NCI-H1105 (cell line): Measurements from ENCODE around the gene GRAMD1B.
A peak's percentile ranks its signal among the peaks of the same experiment; 100 is the strongest.

Experiments
- DNase-seq: peaks from one replicate; lab custom pipeline; 2025; lab: John Stamatoyannopoulos, UW

GRAMD1B gene

DNA sequence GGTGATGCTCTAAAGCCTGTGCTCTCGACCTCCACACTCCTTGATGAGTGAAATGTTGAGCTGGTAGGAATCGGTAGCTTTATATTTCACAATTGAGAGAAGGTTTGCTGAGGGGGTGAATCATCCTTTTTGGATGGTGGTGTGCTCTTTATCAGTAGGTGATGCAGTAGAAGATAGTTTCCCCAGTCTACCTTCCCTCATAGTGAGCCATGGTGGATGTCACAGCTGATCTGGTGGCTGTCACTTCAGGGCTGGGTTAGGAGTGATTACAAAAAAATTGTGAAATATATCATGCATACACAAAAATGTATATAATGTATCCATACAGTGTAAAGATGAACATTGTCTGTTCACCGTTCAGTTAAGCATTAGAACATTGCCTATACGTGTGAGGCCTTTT, 105.3 kb downstream of the GRAMD1B start:
- no peak for DNase-seq

DNA sequence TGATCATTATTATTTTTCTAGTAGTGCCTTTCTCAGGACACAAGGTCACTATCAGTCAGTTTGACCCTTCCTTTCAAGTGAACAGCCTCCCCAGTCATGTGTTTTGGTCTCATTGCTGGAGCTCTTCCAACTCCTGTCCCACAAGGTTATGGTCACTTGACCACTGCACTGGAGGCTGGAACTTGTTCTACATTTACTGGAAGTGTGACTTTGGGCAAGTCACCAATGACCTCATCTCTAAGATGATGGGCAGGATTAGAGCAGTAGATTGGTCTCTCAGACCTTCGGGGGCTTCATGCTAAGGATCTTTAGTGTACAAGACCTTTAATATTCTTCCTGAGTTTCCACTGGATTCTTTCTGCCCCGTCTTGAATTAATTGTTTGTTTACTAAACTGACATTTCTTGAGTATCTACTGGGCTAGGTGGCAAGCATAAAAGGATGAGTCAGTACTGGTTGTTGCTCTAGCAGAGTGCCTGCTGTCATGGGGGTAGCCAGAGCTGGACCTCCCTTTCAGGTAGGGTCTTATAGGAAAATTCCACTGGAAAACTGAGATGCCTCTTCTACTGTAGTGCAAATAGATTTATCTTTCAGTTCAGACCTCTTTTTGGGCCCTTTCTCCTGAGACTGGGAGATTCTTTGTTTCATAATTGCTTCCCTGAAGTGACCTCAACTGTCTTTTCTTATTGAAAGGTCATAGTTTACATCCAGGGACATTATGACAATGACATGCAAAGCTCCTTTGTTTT, 106.8 kb downstream of the GRAMD1B start:
- DNase-seq, result no peak

DNA sequence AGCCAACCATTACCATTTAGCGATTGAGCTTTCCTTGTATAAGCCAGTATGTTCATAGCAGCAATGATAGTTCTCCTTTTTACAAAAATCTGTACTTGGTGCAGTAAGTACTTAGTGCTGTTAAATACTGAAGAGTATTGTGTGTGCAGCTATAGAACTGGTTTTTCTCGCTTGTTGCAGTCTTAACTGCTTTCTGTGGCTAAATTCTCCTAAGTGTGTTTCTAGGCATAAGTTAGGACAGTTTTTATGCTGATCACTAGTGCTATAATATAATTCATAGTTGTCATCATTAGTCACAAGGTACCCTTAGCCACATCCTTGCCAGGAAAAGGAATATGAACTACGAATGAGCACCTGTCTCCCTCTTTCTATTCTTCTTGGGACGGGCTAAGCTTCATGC, 107.7 kb downstream of the GRAMD1B start:
- DNase-seq, result no peak

DNA sequence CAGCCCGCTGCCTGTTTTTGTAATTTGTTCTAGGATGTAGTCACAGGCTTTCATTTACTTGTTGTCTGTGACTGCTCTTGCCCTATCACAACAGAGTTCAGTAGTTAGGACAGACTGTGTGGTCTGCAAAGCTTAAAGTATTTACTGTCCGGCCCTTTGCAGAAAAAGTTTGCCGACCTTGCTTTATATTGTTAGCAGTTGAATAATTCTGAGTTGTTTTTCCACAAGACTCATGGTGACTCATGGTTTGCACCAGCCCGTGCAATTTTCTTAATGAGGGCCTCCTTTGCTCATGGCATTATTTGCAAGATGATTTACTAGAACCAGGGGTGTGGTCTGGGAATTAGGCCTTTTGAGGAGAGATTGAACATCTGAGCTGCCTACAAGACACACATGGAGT, 113.7 kb downstream of the GRAMD1B start:
- DNase-seq, result no peak

DNA sequence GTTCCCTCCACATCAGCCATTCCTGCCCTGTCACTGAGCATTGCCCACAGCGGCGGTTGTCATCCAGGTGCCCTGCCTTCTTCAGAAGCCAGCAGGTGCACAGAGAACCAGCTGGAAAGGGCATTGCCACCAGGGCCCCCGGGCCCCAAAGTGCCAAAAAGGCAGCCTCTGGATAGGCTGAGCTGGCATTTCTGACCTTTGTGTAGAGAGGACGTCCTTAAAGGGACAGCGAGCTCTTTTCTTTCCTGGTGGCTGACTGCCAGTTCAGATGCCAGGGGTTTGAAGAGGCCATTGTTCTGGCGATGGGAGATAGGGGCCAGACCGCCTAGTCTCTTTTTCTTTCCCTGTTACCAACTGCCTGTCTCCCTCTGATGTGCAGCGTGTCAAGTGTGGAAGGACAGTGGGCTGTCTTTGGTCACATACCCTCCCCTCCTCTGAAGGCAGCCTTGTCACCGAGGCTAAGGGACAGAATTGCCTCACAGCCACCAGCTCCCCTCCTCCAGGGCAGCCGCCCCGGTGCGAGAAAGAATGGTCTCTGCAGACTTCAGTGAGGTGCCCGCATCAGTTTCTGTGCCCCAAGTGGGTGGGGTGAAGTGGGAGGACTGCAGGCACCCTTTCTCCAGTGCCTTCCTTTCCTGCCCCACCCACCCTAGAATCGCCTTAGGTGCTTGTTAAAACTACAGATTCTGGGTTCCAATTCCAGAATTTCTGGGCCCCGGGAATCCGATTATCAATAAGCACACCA, 114.7 kb downstream of the GRAMD1B start:
- peak; percentile 64 for DNase-seq

DNA sequence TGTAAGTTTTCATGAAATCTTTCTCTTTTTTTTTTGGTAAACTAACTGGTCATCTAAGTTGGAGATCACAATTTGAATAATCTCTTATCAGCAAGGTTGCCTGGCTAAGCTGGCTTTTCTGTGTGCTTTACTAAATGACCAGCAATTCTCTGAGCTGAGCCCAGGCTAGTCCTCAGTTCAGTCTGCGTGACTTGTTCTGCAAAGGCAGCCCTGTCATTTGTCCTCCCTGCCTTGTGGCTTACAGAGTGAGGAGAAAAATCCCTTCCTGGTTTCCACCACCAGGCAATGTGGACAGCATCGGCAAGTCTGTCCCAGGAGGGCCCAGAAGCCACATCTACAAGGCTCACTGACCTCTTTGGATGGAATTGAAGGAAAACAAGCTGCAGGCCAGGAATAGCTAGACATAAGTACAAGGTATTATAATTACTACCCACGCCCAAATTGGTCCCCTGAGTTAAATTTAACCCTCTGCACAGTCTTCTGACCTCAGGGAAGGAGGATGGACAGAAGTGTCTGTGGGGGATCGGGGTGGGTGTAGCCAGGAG, 115.7 kb downstream of the GRAMD1B start:
- no peak for DNase-seq

DNA sequence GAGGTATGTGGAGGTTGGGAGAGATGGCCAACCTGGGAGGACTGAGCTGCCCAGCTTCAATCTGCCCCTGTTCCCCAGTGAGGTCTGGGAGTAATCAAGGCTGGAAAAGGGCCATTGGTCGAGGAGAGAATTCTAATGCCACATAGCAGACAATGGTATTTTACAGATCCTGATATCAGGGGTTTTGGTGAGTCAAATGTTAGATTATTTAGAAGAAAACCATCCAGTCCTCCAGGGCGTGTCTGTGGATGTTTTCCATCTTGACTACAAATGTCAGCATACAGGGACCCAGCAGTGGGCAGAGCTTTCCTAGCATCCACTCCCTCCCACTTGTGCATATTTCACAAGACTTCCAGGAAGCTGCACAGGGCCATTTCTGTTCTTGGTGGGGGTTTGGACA, 116.4 kb downstream of the GRAMD1B start:
- DNase-seq, result no peak

DNA sequence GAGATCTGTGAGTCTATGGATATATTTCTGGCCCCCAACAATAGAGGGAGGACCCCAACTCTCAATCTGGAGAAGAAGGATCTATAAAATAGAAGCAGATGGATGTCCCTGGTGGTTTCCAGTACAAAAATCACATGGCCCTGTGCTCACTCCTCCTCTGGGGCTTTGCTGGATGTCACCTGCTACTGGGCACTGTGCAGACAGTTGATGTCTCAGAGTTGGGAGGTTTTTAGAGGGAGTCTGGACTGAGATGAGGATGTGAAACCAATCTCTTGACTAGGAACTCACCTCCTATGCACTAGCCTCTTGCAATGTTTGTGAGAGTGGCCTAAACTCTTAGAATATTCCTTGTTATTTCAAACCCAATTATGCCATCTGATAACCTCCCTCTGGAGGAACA, 117.1 kb downstream of the GRAMD1B start:
- no peak for DNase-seq

DNA sequence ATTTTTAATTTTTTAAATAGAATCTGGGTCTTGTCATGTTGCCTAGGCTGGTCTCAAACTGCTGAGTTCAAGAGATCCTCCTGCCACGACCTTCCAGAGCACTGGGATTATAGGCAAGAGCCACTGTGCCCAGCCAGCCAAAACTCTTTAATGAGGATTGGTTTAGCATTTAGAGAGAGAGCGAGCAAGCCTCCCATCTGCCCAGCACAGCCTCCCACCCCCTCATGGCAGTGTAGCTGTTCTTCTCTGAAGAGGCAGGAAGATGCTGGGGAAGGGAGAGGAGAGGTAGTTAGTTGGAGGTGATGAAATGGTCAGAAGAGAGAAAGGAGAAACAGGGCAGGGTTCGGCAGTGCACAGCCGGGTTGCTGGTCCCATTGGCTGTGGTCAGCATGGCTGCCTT, 118.7 kb downstream of the GRAMD1B start:
- no peak for DNase-seq

DNA sequence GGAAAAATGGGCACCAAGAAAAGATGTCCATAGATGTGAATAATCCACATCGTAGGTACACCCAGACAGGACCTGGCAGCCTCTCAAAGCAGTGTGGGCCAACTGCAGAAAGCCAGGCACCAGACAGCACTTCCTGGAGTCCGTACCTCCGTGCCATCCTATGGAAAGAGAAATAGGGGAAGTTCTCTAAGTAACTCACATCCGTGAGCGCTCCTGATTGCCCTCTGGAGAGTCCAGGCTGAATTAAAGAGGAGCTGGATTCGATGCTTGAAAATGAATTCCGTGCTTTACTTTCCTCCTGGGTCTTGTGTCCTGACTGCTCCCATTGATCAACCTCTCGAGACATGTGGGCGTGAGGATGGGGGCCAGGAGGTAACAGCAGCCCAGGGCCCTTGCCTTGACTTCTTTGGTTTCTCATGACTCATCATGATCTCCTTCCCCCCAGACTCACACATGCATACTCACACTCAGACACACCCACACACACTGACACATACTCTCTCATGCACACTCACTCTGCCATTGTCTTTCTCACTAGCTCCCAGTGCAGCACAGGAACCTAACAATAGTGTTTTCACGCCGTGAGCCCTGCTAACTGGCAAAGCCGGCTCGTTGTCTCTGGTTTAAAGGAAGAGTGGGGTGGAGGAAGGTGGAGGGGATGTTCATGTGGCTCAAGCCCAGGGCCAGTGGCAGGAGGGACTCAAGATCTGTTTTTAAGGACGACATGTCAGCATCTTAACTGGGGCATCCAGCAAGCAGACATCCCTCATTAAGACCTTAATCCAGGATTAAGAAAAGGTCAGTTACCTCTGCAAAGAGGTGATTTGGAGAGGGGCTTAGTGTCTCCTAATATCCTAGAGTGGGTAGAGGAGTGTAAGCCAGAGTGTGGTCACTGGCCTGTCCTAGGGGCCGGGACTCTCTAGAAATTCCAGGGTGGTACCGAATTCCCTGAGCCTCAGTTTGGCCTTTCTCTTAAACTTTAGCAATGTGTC, 120.2 kb downstream of the GRAMD1B start:
- no peak for DNase-seq

DNA sequence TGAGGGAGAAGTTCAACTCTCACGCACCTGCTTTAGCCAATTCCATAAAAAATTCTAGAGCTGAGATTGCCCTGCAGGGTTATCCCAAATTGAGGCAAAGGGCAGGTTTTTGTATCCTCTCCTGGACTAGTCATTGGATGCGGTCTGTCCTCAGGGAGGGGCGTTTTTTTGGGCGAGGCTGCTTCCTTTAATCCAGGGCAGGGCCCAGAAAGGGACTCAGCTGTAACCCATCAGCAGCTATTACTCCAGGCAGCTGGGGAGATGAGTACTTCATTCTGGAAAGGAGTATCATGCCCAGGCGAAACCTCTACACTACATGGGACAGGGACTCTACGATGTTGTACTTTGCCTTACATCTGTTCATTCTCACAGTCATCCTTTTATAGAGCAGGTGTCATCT, 121.0 kb downstream of the GRAMD1B start:
- DNase-seq, result no peak

DNA sequence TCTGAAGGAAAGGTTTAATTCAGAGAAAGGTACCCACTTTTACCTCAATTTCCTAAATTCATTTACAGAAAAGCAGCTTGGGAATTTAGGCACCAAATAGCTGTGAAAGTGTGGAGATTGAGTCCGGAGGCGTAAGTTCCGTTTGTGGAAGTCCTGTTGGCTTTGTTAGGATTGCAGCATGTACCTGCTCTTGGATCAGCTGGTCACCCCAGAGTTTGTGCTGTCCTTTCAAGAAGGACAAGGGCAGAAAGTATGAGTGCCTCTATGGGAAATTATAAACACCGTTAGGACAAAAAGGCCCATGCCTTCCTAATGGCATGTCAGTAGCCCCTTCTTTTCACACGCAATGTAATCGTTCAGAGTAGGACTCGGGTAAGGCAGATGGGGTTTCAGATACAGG, 126.6 kb downstream of the GRAMD1B start:
- no peak for DNase-seq

DNA sequence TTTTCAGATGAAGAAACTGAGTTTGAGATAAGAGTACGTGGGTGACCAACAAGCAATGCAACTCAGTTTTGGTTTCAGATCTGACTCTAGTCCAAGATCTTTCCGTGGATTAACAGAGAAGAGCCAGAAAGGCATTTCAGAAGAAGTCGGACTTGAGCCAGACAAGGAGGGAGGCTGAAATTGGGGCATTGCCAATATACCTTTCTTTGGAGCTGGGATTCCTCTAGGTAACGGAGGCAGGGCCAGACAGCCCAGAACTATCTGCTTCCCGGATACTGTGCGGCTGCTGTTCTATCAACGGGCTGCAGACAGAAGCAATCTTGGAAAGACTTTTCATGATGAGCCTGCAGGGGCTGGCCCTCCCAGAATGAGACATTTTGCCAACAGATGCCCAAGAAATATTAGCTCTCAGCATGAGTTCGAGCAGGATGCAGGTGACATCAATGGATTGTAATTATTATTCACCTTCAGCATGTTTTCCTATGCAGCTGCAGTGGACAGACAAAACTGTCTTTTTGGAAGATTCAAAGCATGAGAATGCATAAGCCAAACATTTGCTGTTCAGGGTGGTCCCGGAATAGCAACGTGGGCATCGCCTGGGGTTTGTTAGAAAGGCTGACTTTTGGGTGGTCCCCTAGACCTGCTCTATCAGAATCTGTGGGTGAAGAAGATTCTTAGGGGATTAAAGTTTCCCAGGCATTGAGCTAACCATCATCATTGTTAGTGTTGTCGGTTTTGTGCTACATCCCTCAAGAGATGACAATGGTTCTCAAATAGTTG, 128.7 kb downstream of the GRAMD1B start:
- DNase-seq, result no peak

DNA sequence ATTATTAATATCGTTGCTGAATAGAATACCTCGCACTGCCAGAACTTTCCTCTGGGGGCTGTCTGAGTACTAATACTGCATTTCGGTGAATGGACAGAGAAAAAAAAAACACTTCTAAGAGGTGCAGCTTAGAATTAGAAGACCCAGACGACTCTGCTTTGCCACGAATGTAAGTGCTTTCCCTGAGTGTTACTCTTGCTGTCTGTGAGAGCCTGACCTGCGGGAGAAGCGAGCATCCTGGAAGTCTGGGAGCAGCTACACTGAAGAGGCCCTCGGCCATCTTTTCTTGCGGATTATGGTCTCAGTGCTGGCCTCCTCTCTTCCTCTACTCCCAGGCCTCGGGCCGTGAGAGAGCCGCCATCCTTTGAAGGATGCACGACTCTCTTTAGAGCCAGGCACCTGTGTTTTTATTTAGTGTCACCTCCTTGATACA, 129.5 kb downstream of the GRAMD1B start:
- peak; percentile 66 for DNase-seq

DNA sequence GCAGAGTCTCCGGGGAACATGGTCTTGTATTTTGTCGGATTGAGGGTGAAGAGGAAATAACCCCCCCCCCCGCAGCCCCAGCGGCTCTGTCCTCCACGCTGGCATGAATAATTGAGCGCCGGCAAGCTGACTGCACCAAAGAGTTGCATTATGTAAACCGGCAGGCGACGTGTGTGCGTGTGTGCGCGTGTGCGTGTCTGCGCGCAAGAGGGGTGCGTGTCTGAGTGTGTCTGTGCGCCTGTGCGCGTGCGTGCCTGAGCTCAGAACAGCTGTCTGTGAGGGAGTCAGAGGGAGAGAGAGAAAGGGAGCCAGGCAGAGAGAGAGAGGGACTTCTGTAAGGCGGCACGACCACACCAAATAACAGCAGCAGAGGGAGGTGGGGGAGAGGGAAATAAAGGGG, 129.9 kb downstream of the GRAMD1B start:
- DNase-seq, result peak; percentile 84

DNA sequence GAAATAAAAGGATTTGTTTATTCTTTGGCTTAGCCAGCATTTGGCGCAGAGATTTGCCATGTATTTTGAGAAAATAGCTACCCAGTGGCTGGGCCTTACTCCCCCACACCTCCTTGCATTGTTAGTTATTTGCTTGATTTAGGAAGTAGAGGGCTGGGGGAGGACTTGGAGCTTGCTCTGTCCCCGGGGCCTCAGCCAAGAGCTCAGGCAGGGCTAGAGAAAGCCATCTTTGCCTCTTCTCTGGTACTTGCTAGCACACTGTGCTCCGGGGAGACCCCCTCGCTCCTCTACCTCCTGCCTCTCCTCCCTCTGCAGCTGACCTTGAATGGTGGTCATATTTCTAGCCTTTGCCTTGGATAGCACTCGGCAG, 131.3 kb downstream of the GRAMD1B start:
- no peak for DNase-seq

DNA sequence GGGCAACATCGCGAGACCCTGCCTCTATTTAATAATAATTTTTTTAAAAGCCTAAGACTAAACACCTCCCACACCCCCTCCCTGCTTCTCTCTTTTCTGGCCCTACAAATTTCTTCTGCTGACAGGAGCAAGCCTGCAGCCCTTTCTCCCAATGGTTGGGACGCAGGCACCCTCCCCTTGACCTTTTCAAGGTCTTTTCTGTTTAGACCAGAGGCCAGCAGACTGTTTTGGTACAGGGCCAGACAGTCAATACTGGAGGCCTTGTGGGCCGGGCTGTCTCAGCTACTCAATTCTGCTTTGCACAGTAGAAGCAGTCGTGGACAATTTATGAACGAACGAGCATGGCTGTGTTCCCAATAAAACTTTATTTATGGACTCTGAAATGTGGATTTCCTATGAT, 132.1 kb downstream of the GRAMD1B start:
- no peak for DNase-seq

DNA sequence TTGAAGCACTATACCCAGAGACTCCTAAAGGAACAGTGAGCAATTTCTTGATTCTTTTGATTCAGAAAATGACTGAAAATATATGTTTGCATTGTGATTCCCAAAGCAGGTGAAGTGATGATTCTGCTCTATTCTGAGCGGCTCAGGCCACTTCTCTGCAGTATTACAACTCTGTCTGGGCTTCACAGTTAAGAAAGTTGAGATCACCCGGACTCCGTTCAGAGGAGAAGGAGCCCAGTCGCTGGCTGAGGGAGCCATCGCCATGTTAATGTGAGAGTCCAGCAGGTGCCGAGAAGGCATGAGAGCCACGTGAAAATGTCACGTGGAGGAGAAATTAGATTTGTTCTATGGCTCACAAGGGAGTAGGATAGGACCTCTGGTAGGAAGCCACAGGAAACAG, 132.8 kb downstream of the GRAMD1B start:
- no peak for DNase-seq

DNA sequence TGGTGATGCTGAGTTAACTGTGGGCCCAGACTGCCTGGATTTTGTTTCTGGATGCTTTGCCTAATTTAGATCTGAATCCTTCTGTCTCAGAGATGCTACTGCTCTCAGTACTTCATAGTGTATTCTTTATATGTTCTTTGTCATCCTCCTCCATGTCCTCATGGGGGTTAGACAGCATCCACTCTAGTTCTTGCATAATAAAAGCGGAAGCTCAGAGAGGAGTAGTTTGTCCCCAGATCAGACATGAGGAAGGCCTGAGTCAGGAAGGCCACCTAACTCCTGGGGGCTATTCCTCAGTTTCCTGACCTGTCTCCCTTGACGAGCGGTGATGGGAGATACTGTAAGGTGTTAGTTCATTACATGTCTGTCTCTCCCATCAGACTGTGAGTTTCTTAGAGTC, 134.2 kb downstream of the GRAMD1B start:
- no peak for DNase-seq

DNA sequence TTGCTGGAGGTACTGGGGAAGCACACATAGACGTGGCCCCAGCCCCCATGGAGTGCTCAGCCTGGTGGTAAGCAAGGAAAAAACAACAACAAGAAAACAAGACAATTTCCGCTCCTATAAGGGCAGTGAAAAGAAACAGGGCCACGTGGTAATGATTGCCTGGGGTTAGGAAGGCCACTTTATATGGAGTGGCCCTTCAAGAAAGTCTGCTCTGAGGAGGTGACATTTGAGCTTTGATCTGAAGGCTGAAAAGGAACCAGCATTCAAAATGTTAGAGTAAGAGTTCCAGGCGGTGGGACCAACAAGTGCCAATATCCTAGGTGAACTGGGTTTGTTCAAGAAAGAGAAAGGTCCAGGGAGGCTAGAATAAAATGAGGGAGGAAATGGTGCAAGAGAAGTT, 136.8 kb downstream of the GRAMD1B start:
- no peak for DNase-seq

DNA sequence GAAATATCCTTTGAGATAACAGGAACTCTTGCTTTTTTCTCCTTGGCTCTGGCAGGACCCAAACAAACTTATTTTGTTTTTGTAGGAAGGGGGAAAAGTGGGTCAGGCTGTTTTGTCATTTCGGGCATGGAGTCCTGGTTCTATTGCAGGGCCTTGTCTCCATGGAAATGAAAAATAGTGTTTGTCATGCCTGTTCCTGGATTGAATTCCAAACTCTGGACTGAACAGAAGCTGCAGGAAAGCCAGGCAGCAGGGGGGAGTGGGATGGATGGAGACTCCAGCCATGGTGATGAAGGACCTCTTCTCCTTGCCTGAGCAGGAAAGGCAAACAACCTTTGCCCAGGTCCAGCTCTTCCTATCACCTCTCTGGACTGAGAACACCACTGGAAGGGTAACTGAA, 137.4 kb downstream of the GRAMD1B start:
- DNase-seq, result no peak
